ENCODE results near the gene SRC.
"Not testable (repeated sequence)": the region's sequence is repeated elsewhere in the genome, so short reads cannot be mapped to it uniquely, and the experiment has no call there.

SRC gene

DNA sequence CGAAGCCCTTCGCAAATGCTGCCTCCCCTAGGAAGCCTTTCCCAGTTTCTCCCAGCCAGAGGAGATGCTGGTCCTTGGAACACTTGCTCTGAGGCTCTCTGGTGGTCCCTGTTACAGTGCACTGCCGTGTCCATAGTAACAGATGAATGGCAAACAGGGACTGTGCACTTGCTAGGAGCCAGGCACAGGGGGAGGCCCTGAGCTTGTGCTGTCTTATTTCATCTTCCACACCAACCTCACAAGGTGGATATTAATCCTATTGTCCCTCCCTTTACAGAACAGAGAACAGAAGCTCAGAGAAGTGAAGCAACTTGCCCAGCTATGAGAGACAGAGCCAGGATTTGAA lies 19.0 kb downstream of the SRC start:
- no peak for DNase-seq

DNA sequence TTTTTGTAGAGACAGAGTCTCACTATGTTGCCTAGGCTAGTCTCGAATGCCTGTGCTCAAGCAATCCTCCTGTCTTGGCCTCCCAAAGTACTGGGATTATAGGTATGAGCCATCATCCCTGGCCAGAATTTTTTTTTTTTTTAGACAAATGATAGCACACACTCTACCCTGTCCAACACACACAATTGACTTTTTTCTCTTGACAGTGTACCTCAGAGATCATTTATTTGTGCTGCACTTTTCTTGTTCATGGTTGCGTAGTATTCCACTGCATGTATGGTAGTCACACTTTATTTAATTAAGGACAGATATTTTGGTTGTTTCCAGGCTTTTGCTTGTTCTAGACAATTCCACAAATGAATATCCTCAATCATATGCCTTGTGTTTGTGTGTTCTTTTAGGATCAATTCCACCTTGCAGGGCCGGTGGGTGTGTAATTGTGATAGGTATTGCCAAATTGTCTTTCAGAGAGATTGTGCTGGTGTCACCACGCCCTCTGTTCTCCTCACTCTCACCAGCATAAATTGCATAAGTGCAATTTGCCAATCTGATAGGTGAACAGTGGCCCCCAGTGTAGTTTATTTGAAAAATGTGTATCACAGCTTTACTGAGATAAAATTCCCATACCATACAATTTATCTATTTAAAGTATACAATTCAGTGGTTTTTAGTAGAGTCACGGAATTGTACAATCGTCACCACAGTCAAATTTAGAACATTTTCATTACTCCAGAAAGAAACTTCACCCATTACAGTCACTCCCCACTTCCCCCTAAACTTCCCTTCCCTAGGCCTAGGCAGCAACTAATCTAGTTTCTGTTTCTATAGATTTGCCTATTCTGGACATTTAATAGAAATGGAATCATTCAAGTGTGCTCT lies 20.1 kb downstream of the SRC start:
- no peak for DNase-seq

DNA sequence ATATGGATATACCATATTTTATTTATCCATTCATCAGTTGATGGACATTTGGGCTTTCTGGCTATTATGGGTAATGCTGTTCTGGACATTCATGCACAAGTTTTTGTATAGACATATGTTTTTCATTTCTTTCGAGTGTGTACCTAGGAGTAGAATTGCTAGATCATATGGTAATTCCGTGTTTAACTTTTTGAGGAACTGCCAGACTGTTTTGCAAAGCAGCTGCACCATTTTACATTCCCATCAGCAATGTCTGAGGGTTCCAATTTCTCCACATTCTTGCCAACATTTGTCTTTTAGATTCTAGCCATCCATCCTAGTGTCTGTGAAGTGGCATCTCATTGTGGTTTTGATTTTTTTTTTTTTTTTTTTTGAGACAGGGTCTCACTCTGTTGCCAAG lies 20.8 kb downstream of the SRC start:
- DNase-seq, result no peak

- DNase-seq, result no peak
Observed at GRCh38 chr20:37369846-37370245, 23.9 kb downstream of the SRC start.

GRCh38 chr20:37371845-37372244 lies 25.9 kb downstream of the SRC start:
- DNase-seq, result not testable (repeated sequence)

GRCh38 chr20:37372441-37372840 lies 26.5 kb downstream of the SRC start:
- DNase-seq, result no peak

DNA sequence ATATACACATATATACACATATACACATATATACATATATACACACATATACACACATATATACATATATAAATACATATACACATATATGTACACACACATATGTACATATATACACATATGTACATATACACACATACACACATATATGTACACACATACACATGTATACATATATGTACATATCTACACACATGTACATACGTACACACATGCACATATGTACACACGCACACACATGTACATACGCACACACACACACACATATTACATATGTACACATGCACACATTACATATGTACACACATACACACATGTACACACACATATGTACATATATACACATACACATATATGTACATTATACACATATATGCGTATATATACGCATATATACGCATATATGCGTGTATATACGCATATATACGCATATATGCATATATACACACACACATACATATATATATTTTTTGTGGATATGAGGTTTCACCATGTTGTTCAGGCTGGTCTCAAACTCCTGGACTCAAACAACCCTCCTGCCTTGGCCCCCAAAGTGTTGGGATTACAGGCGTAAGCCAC lies 27.2 kb downstream of the SRC start:
- DNase-seq, result no peak

DNA sequence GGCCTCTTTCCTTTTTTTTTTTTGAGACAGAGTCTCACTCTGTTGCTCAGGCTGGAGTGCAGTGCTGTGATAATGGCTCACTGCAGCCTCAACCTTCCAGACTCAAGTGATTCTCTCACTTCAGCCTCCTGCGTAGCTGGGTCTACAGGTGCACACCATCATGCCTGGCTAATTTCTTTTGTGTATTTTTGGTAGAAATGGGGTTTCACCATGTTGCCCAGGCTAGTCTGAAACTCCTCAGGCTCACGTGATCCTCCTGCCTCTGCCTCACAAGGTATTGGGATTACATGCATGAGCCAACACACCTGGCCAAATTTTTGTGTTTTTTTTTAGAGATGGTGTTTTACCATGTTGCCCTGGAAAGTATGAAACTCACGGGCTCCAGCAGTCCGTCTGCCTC lies 29.3 kb downstream of the SRC start:
- no peak for DNase-seq

- DNase-seq, result no peak
Observed at GRCh38 chr20:37376324-37376723, 30.4 kb downstream of the SRC start.

GRCh38 chr20:37376791-37377190 lies 30.9 kb downstream of the SRC start:
- DNase-seq, result no peak

DNA sequence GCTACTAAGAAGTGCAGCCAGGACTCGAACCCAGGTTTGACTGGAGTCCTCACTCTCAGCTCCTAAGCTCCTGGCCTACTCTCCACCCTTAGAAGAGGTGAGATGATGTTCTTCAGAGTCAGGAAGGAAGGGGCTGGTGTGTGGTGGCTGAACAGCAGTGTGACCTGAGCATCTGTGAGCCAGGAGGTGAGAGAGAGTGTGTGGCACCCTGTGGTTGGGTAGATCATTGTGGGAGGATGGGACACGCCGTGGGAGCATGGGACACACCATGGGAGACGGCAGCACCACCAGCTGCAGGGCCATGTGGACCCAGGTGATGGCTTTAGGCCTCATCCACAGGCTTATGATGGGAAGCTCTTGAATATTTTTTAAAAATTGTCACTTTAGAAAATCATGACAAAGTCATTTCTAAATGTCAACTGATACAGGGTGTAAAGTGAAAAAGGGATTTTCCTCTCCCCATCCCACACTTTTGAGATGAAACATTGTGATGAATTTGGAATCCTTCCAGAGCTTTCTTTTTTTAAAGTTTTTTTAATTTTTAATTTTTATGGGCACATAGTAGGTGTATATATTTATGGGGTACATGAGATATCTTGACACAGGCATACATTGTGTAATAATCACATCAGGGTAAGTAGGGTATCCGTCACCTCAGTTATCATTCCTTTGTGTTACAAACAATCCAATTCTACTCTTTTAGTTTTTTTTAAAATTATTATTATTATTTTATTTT lies 31.6 kb downstream of the SRC start:
- DNase-seq, result no peak

- no peak for DNase-seq
Observed at GRCh38 chr20:37378420-37378784, 32.5 kb downstream of the SRC start.

GRCh38 chr20:37378785-37379598 lies 33.1 kb downstream of the SRC start:
- DNase-seq, result no peak

GRCh38 chr20:37379967-37380828 lies 34.3 kb downstream of the SRC start:
- DNase-seq, result no peak

- no peak for DNase-seq
Observed at GRCh38 chr20:37380864-37381579, 35.1 kb downstream of the SRC start.

DNA sequence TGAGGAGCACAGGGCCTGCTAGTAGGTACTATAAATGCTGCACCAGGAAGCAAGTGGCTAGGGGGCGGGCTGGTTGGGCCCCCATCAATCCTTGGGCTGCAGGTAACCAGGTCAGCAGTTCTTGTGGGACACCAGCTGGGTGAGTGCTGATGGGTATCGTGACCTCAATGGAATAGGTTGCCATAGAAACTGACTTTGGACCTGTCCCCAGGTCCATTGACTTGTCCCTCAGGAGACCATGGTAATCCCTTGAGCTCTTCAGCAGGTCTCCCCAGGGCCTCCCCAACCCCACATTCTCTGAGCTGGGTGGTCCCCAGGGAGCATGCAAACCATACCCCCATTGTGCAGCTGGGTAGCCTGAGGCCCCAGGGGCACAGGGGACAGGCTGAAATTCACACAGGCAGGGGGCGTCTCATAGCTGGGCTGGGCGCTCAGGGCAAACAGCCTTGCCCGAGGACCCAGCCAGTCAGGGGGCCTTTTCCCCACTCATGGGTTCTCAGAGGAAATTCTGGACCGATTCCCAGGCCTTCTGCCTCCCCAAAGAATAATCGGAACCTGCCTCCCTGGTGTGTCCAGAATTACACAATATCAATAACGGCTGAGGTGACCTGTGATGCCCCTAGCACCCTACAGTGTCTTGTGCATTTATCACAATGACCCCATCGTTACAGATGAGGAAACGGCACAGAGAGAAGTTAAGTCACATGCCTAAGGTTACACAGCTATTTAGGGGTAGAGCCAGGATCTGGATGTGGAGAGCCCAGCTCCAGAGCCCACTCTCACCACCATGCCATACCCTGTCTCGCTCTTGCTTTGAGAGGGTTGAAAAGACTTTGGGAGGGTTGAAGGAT lies 35.9 kb downstream of the SRC start:
- DNase-seq, result no peak

DNA sequence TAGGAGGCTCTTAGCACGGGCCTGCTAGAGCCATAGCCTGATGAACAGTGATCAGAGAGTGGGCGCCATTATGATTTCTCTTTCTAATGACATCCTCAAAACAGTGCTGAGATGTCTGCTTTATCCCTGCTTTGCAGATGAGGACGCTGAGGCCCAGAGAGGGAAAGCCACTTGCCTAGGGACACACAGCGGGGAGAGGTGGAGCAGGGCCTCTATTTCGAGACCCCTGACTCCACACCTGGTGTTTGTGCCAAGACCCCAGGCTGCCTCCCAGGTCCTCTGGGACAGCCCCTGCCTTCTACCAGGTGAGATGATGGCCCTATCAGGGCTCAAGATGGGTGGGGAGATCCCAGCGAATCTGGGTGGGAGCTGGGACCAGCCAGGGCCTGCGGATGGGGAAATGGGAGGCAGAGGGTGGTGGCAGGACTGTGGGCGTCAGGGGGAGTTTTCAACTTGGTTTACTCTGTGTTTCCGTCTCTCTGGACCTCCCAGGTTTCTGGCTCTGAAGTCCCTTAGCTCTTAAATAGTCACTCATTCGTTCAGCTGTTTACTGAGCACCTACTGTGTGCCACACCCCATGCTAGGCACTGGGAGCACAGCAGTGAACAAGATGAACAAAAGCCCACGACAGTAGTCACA lies 36.7 kb downstream of the SRC start:
- DNase-seq, result no peak

DNA sequence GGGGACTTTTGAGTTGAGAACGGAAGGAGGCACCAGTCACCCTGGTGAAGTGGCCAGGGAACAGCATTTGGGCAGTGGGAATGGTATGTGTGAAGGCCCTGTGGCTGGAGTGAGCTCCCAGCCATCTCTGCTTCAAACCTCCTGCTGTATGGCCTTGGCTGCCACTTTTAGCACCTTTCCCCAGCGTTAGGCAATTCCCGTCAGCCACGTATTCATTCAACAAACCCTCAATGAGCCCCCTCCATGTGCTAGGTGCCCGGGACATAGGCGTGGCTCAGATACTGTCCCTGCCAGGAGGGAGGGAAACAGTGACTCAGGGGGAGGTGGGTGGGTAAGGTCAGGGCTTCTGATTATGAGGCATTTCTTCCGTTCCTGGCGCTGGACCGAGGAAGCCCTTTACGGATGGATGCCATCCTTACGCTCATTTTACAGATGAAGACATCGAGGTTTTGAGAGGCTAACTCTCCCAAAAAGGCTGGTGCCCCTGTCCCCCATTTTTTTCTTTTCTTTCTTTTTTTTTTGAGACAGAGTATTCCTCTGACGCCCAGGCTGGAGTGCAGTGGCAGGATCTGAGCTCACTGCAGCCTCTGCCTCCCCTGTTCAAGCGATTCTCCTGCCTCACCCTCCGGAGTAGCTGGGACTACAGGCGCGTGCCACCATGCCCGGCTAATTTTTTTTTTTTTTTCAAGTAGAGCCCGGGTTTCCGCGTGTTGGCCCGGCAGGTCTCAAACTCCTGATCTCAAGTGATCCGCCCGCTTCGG lies 37.5 kb downstream of the SRC start:
- DNase-seq, result no peak

GRCh38 chr20:37384683-37385174 lies 38.8 kb downstream of the SRC start:
- DNase-seq, result no peak

Data from NCI-H2081 treated with DMSO at 0.1 percent for 48 hours (cell line).